Pancreas (tissue), 10 donors: ENCODE results near the gene AKAP6. TPM values are rescaled to one million over a fixed set of nuclear protein-coding genes. Genes with fewer than 3 reads are reported as not detected.

Experiments used
- ATAC-seq, 4 donors: fragments of 200-7000 bp; cut with Tn5 transposase; one replicate each; pipeline versions ENCODE4 v1.8.0 to v1.9.1; 2020; ENCODE audit warnings: mild to moderate bottlenecking in 4 of 4, moderate library complexity in 4 of 4
- DNase-seq, 6 donors: peaks; one replicate each; pipeline ENCODE4 v3.0.0-alpha.2; 2020
- FAIRE-seq: peaks from 2 replicates; lab custom pipeline; 2012; peaks lifted over from hg19 to GRCh38; lab: Jason Lieb, UNC
- H3K27ac ChIP-seq, 4 donors: fragments of 200-600 bp; sonication (generic); 1 replicate in 3 of 4; 2 replicates in 1 of 4; pipeline versions ENCODE4 v1.5.0 to v1.8.0; 2020
- H3K27me3 ChIP-seq, 4 donors: fragments of 200-600 bp; one replicate each; pipeline ENCODE4 v1.8.0; 2021
- H3K36me3 ChIP-seq, 3 donors: fragments of 200-600 bp; sonication (generic) in 1 of 3; one replicate each; pipeline versions ENCODE4 v1.5.0 to v1.8.0; 2020 to 2021
- H3K4me1 ChIP-seq, 3 donors: fragments of 200-600 bp; one replicate each; pipeline ENCODE4 v1.8.0; 2021
- H3K4me3 ChIP-seq, 4 donors: fragments of 200-600 bp; sonication (generic) in 2 of 4; one replicate each; pipeline versions ENCODE4 v1.5.0 to v1.8.0; 2020 to 2021
- H3K9me3 ChIP-seq, 4 donors: fragments of 200-600 bp; one replicate each; pipeline ENCODE4 v1.8.0; 2021
- WGBS, 2 donors: extraction: QIAGEN DNeasy Blood & Tissue Kit; methylation state at CpG; one replicate each; pipeline ENCODE4 v1.1.7; 2013; 5-methylcytosine and 5-hydroxymethylcytosine counted together
- intact Hi-C, 3 donors: fragments of 100-400 bp; cut with DNase I; formaldehyde crosslinking; loops; one replicate each; pipeline versions ENCODE4 v1.11.1 to v1.14.2; 2022
- polyA plus RNA-seq, 2 donors: library from polyadenylated mRNA; stranded (reverse); fragments of 200-250 nt; gene quantifications; one replicate each; pipeline ENCODE4 v1.2.3, GENCODE V29; 2013
- total RNA-seq, 6 donors: library from RNA; stranded (reverse); fragmentation: NEBNext Ultra II Directional in 4 of 6; extraction: Animal tissue kit (Norgen Biotek cat#: 25700) in 4 of 6; gene quantifications; one replicate each; pipeline versions ENCODE4 v1.2.1 to v1.2.4, GENCODE V29; 2021 to 2023
- TF ChIP-seq, protein P1 (sequence below), 4 donors: fragments of 200-600 bp; sonication (generic) in 3 of 4; IDR thresholded peaks; one replicate each; pipeline versions ENCODE4 v1.5.0 to v1.8.0; 2021; ENCODE audit warnings: antibody characterized with exemption in 4 of 4
- donor health status: healthy with polysubstance abuse.
- donor health status: DM: no; HTN: no; CAD: no; lungs with moderate emphysema.
- donor health status: DM: no; HTN: no; CAD: no.
- donor health status: control.
- donor health status: control.
- donor health status: Bipolar disorder and iron deficiency.
- donor health status: DM: yes; HTN: yes; CAD: no.
- donor health status: DM: no; HTN: no; CAD: no.
- donor health status: DM: no; HTN: no; CAD: no.
- donor health status: DM: yes; HTN: yes; CAD: no.

AKAP6 gene
- total and polyA plus RNA-seq, 8 donors, result 0.34 to 2.2 (median 1.8) TPM

DNA sequence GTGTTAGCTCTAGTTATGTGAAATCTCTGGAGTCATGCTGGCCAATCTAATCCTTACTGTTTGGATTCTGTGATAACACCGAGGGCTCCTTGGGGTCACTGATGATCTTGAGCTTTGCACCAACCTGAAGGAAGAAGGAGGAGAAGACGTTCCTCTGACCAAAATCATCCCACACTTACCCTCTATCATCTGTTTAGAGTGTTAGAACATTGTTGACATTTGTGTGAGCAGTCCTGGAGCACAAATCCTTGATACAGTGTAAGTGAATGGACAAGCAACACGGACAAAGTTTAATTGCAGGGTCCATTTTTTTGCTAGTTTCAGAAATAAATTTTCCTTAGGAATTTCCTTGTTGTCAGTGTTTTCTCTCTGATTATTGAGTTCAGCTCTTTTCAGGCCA is 181.7 kb downstream of the AKAP6 start:
- no peaks in the 10 kb centered on the region for H3K27me3 ChIP-seq
- no peak overlapping the region for H3K27ac ChIP-seq
- 55 to 63% methylated on average over 3 of the region's 3 CpGs for WGBS, 2 donors
- H3K36me3 ChIP-seq, result no peaks in the 10 kb centered on the region
- no peaks in the 10 kb centered on the region for H3K9me3 ChIP-seq
- H3K4me3 ChIP-seq, result no peak overlapping the region
- H3K4me1 ChIP-seq, result no peaks in the 10 kb centered on the region
- FAIRE-seq, result no peak
- intact Hi-C loops, result no loop called here
- no peak for ATAC-seq
- TF ChIP-seq, protein P1, sequence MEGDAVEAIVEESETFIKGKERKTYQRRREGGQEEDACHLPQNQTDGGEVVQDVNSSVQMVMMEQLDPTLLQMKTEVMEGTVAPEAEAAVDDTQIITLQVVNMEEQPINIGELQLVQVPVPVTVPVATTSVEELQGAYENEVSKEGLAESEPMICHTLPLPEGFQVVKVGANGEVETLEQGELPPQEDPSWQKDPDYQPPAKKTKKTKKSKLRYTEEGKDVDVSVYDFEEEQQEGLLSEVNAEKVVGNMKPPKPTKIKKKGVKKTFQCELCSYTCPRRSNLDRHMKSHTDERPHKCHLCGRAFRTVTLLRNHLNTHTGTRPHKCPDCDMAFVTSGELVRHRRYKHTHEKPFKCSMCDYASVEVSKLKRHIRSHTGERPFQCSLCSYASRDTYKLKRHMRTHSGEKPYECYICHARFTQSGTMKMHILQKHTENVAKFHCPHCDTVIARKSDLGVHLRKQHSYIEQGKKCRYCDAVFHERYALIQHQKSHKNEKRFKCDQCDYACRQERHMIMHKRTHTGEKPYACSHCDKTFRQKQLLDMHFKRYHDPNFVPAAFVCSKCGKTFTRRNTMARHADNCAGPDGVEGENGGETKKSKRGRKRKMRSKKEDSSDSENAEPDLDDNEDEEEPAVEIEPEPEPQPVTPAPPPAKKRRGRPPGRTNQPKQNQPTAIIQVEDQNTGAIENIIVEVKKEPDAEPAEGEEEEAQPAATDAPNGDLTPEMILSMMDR (IDR thresholded peaks at IDR 0.05), result no peak
- DNase-seq, result no peak

DNA sequence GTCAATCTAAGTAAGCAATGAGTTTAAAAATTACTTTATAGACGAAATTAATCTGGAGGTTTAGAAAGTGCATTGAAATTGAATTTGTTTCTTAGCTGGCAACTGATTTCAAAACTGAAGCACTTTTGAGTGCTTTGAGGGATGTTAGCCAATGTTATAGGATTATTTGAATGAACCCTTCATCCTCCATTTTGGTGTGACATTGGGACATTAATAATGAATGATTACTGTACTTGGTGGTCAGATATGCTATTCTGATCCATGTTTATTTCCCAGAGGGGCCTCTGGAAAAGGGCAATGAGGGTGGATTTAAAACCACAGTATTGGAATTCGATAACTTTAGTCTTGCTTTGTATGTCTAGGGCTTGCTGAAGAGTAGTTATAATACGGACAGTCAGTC is 183.2 kb downstream of the AKAP6 start:
- TF ChIP-seq, protein P1 (IDR thresholded peaks at IDR 0.05), result no peak
- Histone ChIP-seq H3K9me3 (no peaks in the 10 kb centered on the region), H3K27me3 (no peaks in the 10 kb centered on the region), H3K4me1 (no peaks in the 10 kb centered on the region), H3K36me3 (no peaks in the 10 kb centered on the region), H3K4me3 (no peak overlapping the region), H3K27ac (no peak overlapping the region)
- ATAC-seq (no peak), FAIRE-seq (no peak), DNase-seq (no peak)
- intact Hi-C loops, result no loop called here
- 60 to 67% methylated on average over 3 of the region's 3 CpGs for WGBS, 2 donors

DNA sequence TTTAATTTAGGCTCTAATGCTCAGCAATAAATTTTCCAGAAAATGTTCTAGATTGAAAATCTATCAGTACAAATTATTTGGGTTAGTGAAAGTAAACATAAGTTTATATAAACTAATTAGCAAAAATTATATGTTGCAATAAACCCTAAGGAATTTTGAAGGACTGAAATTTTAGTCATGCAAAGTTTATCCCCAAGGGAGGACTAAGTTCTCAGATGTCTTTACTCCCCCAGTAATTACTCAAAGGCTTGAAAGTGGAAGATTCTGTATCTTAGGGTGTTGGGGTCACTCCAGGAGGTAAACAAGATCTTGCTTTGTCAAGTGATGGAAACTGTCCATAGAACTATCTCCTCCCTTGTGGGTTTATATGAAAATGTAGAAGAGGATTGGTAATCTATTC is 183.7 kb downstream of the AKAP6 start:
- Histone ChIP-seq H3K27me3 (no peaks in the 10 kb centered on the region), H3K4me3 (no peak overlapping the region), H3K9me3 (no peaks in the 10 kb centered on the region), H3K36me3 (no peaks in the 10 kb centered on the region), H3K27ac (no peak overlapping the region), H3K4me1 (no peaks in the 10 kb centered on the region)
- ATAC-seq (no peak), DNase-seq (no peak), FAIRE-seq (no peak)
- TF ChIP-seq, protein P1 (IDR thresholded peaks at IDR 0.05), result no peak
- intact Hi-C loops, result no loop called here

DNA sequence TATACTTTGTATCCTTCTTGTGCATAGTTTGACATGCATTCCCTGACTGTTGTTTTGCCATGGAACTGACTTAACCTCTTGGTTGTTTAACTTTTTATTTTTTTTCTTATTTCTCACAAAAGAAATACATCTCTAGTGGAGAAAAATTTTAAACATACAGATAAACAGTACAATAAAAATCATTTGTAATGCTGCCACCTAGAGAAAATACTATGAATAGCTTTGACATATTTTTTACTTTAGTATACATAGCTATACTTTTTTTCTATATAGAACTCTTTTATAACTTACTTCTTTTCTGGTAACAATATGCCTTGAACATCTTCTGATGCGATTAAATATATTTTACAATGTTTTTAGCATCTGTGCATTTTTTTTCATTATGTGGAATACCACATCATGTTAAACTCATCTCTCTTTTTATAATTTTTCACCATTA is 184.5 kb downstream of the AKAP6 start:
- 29 to 41% methylated on average over 1 of the region's 1 CpG for WGBS, 2 donors
- DNase-seq (no peak), FAIRE-seq (peak; percentile 95), ATAC-seq (no peak)
- no peak overlapping the region for H3K27ac ChIP-seq
- H3K36me3 ChIP-seq, result no peaks in the 10 kb centered on the region
- no peaks in the 10 kb centered on the region for H3K4me1 ChIP-seq
- TF ChIP-seq, protein P1 (IDR thresholded peaks at IDR 0.05), result peak in 3 of 4 donors; percentile 24 to 31 (median 28)
- no peaks in the 10 kb centered on the region for H3K27me3 ChIP-seq
- no peaks in the 10 kb centered on the region for H3K9me3 ChIP-seq
- H3K4me3 ChIP-seq, result no peak overlapping the region
- intact Hi-C loops, result no loop called here

DNA sequence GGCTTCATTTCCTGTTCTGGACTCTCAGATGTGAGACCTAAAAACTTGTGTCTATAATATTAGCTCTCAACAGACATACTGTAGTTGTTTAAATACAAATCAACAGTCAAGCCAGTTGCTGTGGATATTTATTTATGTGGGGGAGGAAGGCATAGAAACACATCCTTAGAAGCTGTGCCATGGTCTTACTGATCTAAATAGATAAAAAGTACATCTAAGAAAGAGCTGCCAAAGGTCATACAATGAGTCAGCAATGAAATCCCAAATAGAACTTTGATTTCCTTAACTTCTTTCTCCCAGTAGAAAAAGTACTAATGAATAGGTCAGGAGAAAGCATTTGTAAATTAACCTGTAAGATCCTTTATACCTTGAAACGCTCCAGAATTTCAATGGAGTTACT is 185.1 kb downstream of the AKAP6 start:
- H3K27ac ChIP-seq, result no peak overlapping the region
- FAIRE-seq (no peak), ATAC-seq (no peak), DNase-seq (no peak)
- no peaks in the 10 kb centered on the region for H3K27me3 ChIP-seq
- intact Hi-C loops, result no loop called here
- TF ChIP-seq, protein P1 (IDR thresholded peaks at IDR 0.05), result no peak
- 0 to 53% methylated on average over 1 of the region's 1 CpG for WGBS, 2 donors
- H3K9me3 ChIP-seq, result no peaks in the 10 kb centered on the region
- H3K4me3 ChIP-seq, result no peak overlapping the region
- no peaks in the 10 kb centered on the region for H3K4me1 ChIP-seq
- H3K36me3 ChIP-seq, result no peaks in the 10 kb centered on the region
